ENCODE measurements around the gene ITGA8. TPM values are rescaled to one million over a fixed set of nuclear protein-coding genes. Genes with fewer than 3 reads are reported as not detected.

ITGA8 gene
- total RNA-seq, 3 donors from 2014 or later (not counting 1 experiment from before 2014, with no cell fraction given), result not detected

DNA sequence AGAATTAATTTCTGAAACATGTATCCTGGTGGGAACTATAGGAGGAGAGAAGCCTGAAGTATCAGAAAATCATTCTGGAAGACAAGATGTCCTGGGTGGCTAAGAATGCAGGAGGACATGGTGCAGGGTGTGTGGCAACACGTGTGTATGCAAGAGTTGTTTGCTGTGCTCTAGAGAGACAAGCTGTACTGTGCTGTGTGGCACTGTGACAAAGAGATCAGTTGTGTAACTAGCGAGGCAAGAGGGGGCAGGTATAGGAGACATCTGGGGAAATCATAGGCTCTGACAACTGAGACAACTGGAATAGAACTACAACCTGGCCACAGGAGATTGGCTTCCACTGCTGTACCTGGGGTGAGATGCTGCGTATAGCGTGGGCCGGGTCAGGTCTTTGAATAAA, 9.3 kb downstream of the ITGA8 start:
- H3K27ac Mint-ChIP-seq, result no peak overlapping the region
- no peaks in the 10 kb centered on the region for H3K4me1 ChIP-seq (ENCODE audit: control insufficient read depth, insufficient read depth, low read length)

DNA sequence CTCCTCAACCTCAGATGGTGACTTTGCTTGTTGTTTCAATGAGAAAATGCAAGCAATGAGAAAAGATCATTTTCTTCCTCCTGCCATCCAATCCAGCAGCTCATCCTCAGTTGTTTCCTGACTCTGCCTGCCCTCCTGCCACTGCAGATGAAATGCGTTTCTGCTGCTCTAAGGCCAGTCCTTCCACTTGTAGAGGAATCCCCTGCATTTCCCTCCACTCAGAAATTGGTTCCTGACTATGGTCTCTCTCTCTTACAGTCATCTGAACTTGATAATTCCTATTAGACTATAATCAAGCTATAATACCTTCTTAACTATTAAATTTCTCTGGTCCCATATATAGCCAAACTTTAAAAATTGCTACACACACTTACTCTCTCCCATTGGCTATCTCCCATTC, 14.4 kb downstream of the ITGA8 start:
- Mint-ChIP-seq H3K4me1 (no peaks in the 10 kb centered on the region), H3K9me3 (no peaks in the 10 kb centered on the region)

More for the DNA sequence above, 9.3 kb downstream of the ITGA8 start:
- no peak for TF ChIP-seq CTCF (IDR thresholded peaks at IDR 0.05)
- no peak overlapping the region for H3K4me3 Mint-ChIP-seq
- H3K27me3 Mint-ChIP-seq (ENCODE audit: low read depth in 2 of 2), result peaks cover 13 to 14% of the 10 kb centered on the region in 2 donors
- DNase-seq (no peak), ATAC-seq (no peak)
- no peaks in the 10 kb centered on the region for H3K4me1 Mint-ChIP-seq
- intact Hi-C loops (cut with micrococcal nuclease), result no loop called here
- 75% methylated on average over 5 of the region's 5 CpGs for WGBS (ENCODE audit: insufficient coverage)
- no peak overlapping the region for H3K27ac ChIP-seq (ENCODE audit: low read length)
- no peaks in the 10 kb centered on the region for H3K27me3 ChIP-seq (ENCODE audit: control insufficient read depth, insufficient read depth, low read length)
- no peaks in the 10 kb centered on the region for H3K36me3 Mint-ChIP-seq
- H3K36me3 ChIP-seq (ENCODE audit: control insufficient read depth, insufficient read depth, low read length), result no peaks in the 10 kb centered on the region
- no peak overlapping the region for H3K4me3 ChIP-seq (ENCODE audit: low read length)
- no peaks in the 10 kb centered on the region for H3K9me3 Mint-ChIP-seq
- H3K9me3 ChIP-seq (ENCODE audit: control insufficient read depth, insufficient read depth, low read length), result no peaks in the 10 kb centered on the region

GRCh38 chr10:15704581-15704968, 15.1 kb downstream of the ITGA8 start:
- H3K27me3 ChIP-seq (ENCODE audit: control insufficient read depth, insufficient read depth, low read length), result no peaks in the 10 kb centered on the region
- H3K36me3 ChIP-seq (ENCODE audit: control insufficient read depth, insufficient read depth, low read length), result no peaks in the 10 kb centered on the region
- no peak for TF ChIP-seq CTCF (IDR thresholded peaks at IDR 0.05)
- H3K36me3 Mint-ChIP-seq, result no peaks in the 10 kb centered on the region
- WGBS (ENCODE audit: insufficient coverage), result 86% methylated on average over 2 of the region's 2 CpGs
- H3K9me3 Mint-ChIP-seq, result no peaks in the 10 kb centered on the region
- no peaks in the 10 kb centered on the region for H3K4me1 Mint-ChIP-seq
- no peak overlapping the region for H3K4me3 ChIP-seq (ENCODE audit: low read length)
- H3K27ac ChIP-seq (ENCODE audit: low read length), result no peak overlapping the region
- no peaks in the 10 kb centered on the region for H3K4me1 ChIP-seq (ENCODE audit: control insufficient read depth, insufficient read depth, low read length)
- H3K4me3 Mint-ChIP-seq, result no peak overlapping the region
- ATAC-seq, result no peak
- no peak for DNase-seq
- intact Hi-C loops (cut with micrococcal nuclease), result no loop called here
- no peak overlapping the region for H3K27ac Mint-ChIP-seq
- H3K27me3 Mint-ChIP-seq (ENCODE audit: low read depth in 2 of 2), result peaks cover 0 to 2% of the 10 kb centered on the region in 2 donors
- H3K9me3 ChIP-seq (ENCODE audit: control insufficient read depth, insufficient read depth, low read length), result no peaks in the 10 kb centered on the region

More for the DNA sequence above, 14.4 kb downstream of the ITGA8 start:
- Histone ChIP-seq H3K4me1 (ENCODE audit: control insufficient read depth, insufficient read depth, low read length) (no peaks in the 10 kb centered on the region), H3K9me3 (ENCODE audit: control insufficient read depth, insufficient read depth, low read length) (no peaks in the 10 kb centered on the region), H3K4me3 (ENCODE audit: low read length) (no peak overlapping the region), H3K27me3 (ENCODE audit: control insufficient read depth, insufficient read depth, low read length) (no peaks in the 10 kb centered on the region), H3K27ac (ENCODE audit: low read length) (no peak overlapping the region), H3K36me3 (ENCODE audit: control insufficient read depth, insufficient read depth, low read length) (no peaks in the 10 kb centered on the region)
- Mint-ChIP-seq H3K4me3 (no peak overlapping the region), H3K36me3 (no peaks in the 10 kb centered on the region), H3K27me3 (ENCODE audit: low read depth in 2 of 2) (peaks cover 0 to 2% of the 10 kb centered on the region in 2 donors), H3K27ac (no peak overlapping the region)
- intact Hi-C loops (cut with micrococcal nuclease), result no loop called here
- DNase-seq (no peak), ATAC-seq (no peak)
- 90% methylated on average over 1 of the region's 1 CpG for WGBS (ENCODE audit: insufficient coverage)
- no peak for TF ChIP-seq CTCF (IDR thresholded peaks at IDR 0.05)

- no peak overlapping the region for H3K27ac ChIP-seq (ENCODE audit: low read length)
- H3K4me1 ChIP-seq (ENCODE audit: control insufficient read depth, insufficient read depth, low read length), result no peaks in the 10 kb centered on the region
- no peak overlapping the region for H3K4me3 ChIP-seq (ENCODE audit: low read length)
- DNase-seq (no peak), ATAC-seq (no peak)
- Mint-ChIP-seq H3K36me3 (no peaks in the 10 kb centered on the region), H3K4me1 (no peaks in the 10 kb centered on the region), H3K27me3 (ENCODE audit: low read depth in 2 of 2) (peaks cover 0 to 2% of the 10 kb centered on the region in 2 donors), H3K27ac (no peak overlapping the region), H3K9me3 (no peaks in the 10 kb centered on the region), H3K4me3 (no peak overlapping the region)
- TF ChIP-seq CTCF (IDR thresholded peaks at IDR 0.05), result no peak
- no peaks in the 10 kb centered on the region for H3K36me3 ChIP-seq (ENCODE audit: control insufficient read depth, insufficient read depth, low read length)
- no peaks in the 10 kb centered on the region for H3K9me3 ChIP-seq (ENCODE audit: control insufficient read depth, insufficient read depth, low read length)
- intact Hi-C loops (cut with micrococcal nuclease), result no loop called here
- no peaks in the 10 kb centered on the region for H3K27me3 ChIP-seq (ENCODE audit: control insufficient read depth, insufficient read depth, low read length)
- 85% methylated on average over 4 of the region's 4 CpGs for WGBS (ENCODE audit: insufficient coverage)
Measured at GRCh38 chr10:15703944-15704580, 15.7 kb downstream of the ITGA8 start.
